Measurements from ENCODE around the gene PRAF2.
A peak's percentile ranks its signal among the peaks of the same experiment; 100 is the strongest.

DNA sequence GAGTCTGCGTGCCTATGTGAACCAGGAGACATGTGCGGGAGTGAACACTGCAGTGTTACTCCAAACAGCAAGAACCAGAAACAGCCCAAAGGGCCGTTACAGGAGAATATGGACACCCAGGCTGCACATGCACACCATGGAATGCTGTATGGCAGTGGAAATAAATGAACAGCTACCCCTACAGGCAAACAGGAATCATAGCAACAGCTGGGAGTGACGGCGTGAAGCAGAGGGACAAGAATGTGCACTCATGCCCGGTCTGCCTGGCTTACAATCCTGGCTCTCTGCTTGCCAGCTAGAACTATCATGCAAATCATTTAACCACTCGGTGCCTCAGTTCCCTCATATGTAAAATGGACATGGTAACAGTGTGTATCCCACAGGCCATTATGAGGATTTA, 33.1 kb upstream of the PRAF2 start:
- TF ChIP-seq, protein P1, sequence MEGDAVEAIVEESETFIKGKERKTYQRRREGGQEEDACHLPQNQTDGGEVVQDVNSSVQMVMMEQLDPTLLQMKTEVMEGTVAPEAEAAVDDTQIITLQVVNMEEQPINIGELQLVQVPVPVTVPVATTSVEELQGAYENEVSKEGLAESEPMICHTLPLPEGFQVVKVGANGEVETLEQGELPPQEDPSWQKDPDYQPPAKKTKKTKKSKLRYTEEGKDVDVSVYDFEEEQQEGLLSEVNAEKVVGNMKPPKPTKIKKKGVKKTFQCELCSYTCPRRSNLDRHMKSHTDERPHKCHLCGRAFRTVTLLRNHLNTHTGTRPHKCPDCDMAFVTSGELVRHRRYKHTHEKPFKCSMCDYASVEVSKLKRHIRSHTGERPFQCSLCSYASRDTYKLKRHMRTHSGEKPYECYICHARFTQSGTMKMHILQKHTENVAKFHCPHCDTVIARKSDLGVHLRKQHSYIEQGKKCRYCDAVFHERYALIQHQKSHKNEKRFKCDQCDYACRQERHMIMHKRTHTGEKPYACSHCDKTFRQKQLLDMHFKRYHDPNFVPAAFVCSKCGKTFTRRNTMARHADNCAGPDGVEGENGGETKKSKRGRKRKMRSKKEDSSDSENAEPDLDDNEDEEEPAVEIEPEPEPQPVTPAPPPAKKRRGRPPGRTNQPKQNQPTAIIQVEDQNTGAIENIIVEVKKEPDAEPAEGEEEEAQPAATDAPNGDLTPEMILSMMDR (IDR thresholded peaks at IDR 0.05; ENCODE audit: low read length) = peak; percentile 35
- no peak for TF ChIP-seq EZH2 (optimal IDR thresholded peaks at IDR 0.05; ENCODE audit: low read depth, low read length)
